ENCODE results near the gene FEN1. TPM values are rescaled to one million over a fixed set of nuclear protein-coding genes. Genes with fewer than 3 reads are reported as not detected.

Gene FEN1
- total RNA-seq, 1 donor from 2014 or later = 5.4 TPM

GRCh38 chr11:61811831-61812230, 19.1 kb downstream of the FEN1 start:
- no peak for TF ChIP-seq CTCF (IDR thresholded peaks at IDR 0.05)
- ATAC-seq = no peak
- no peak overlapping the region for H3K27ac ChIP-seq
- H3K36me3 ChIP-seq = peaks cover 58% of the 10 kb centered on the region
- DNase-seq = no peak
- H3K9me3 ChIP-seq = no peaks in the 10 kb centered on the region
- no peak overlapping the region for H3K4me3 ChIP-seq
- intact Hi-C loops (cut with DNase I) = no loop called here
- peaks cover 5% of the 10 kb centered on the region for H3K4me1 ChIP-seq
- no peaks in the 10 kb centered on the region for H3K27me3 ChIP-seq (ENCODE audit: low read depth)

- ATAC-seq = no peak
- H3K4me1 ChIP-seq = peaks cover 12% of the 10 kb centered on the region
- no peaks in the 10 kb centered on the region for H3K9me3 ChIP-seq
- H3K4me3 ChIP-seq = no peak overlapping the region
- H3K36me3 ChIP-seq = peaks cover 47% of the 10 kb centered on the region
- no peak for DNase-seq
- intact Hi-C loops (cut with DNase I) = no loop called here
- no peak for TF ChIP-seq CTCF (IDR thresholded peaks at IDR 0.05)
- no peaks in the 10 kb centered on the region for H3K27me3 ChIP-seq (ENCODE audit: low read depth)
- H3K27ac ChIP-seq = no peak overlapping the region
Observed at GRCh38 chr11:61812736-61813411, 20.2 kb downstream of the FEN1 start.

GRCh38 chr11:61814247-61814957, 21.7 kb downstream of the FEN1 start:
- Histone ChIP-seq H3K4me1 (peaks cover 12% of the 10 kb centered on the region), H3K27me3 (ENCODE audit: low read depth) (no peaks in the 10 kb centered on the region), H3K9me3 (no peaks in the 10 kb centered on the region), H3K4me3 (peak overlapping the region; percentile 82), H3K27ac (peak overlapping the region; percentile 99), H3K36me3 (peaks cover 36% of the 10 kb centered on the region)
- DNase-seq (no peak), ATAC-seq (no peak)
- intact Hi-C loops (cut with DNase I) = no loop called here
- TF ChIP-seq CTCF (IDR thresholded peaks at IDR 0.05) = no peak

GRCh38 chr11:61814958-61815789, 22.5 kb downstream of the FEN1 start:
- ATAC-seq (peak; percentile 95 to 96), DNase-seq (peak; percentile 98)
- Histone ChIP-seq H3K4me1 (peaks cover 12% of the 10 kb centered on the region), H3K27me3 (ENCODE audit: low read depth) (no peaks in the 10 kb centered on the region), H3K4me3 (peak overlapping the region; percentile 82), H3K36me3 (peaks cover 28% of the 10 kb centered on the region), H3K27ac (peak overlapping the region; percentile 99), H3K9me3 (no peaks in the 10 kb centered on the region)
- intact Hi-C loops (cut with DNase I) = no loop called here
- no peak for TF ChIP-seq CTCF (IDR thresholded peaks at IDR 0.05)

Data from lower lobe of right lung (tissue), 2 donors.